OCI-LY1 (cell line): ENCODE results near the gene DTL.

Experiments
- H2AFZ ChIP-seq: fragments of 200-600 bp; sonication (generic), shearing (Covaris generic); 2 replicates; pipeline ENCODE4 v1.6.0; 2014; ENCODE audit warnings: antibody characterized with exemption, mild to moderate bottlenecking, low read length
- H3F3A ChIP-seq: fragments of 200-600 bp; sonication (generic), shearing (Covaris generic); 2 replicates; pipeline ENCODE4 v1.6.0; 2014; ENCODE audit warnings: mild to moderate bottlenecking, antibody characterized with exemption, low read length, moderate library complexity; ENCODE audit not compliant: insufficient read depth
- H3K27ac ChIP-seq: fragments of 200-600 bp; sonication (generic); 2 replicates; pipeline ENCODE4 v1.5.1; 2014; ENCODE audit warnings: low read length, mixed run types, mild to moderate bottlenecking, low read depth; ENCODE audit not compliant: poor library complexity, severe bottlenecking
- H3K27me3 ChIP-seq: fragments of 200-600 bp; sonication (generic); 2 replicates; pipeline ENCODE4 v1.6.0; 2014; ENCODE audit warnings: antibody characterized with exemption, mild to moderate bottlenecking, low read length, moderate library complexity; ENCODE audit not compliant: insufficient read depth
- H3K36me3 ChIP-seq: fragments of 200-600 bp; sonication (generic); 2 replicates; pipeline ENCODE4 v1.6.1; 2014; ENCODE audit warnings: mild to moderate bottlenecking, antibody characterized with exemption, low read length, moderate library complexity, mixed read lengths; ENCODE audit not compliant: insufficient read depth
- H3K4me1 ChIP-seq: fragments of 200-600 bp; sonication (generic); 2 replicates; pipeline ENCODE4 v1.5.1; 2014; ENCODE audit warnings: mild to moderate bottlenecking, low read length, moderate library complexity; ENCODE audit not compliant: insufficient read depth, severe bottlenecking
- H3K4me2 ChIP-seq: fragments of 200-600 bp; sonication (generic), shearing (Covaris generic); 2 replicates; pipeline ENCODE4 v1.6.1; 2014; ENCODE audit warnings: low read length
- H3K4me3 ChIP-seq: fragments of 200-600 bp; sonication (generic); 2 replicates; pipeline ENCODE4 v1.5.1; 2014; ENCODE audit warnings: low read length, low read depth, mild to moderate bottlenecking, mixed read lengths; ENCODE audit not compliant: poor library complexity, severe bottlenecking
- H3K79me2 ChIP-seq: fragments of 200-600 bp; shearing (Covaris generic); 2 replicates; pipeline ENCODE4 v1.6.1; 2016; ENCODE audit warnings: mixed run types, low read length, mixed read lengths; ENCODE audit not compliant: insufficient read depth
- H3K9ac ChIP-seq: fragments of 200-600 bp; sonication (generic), shearing (Covaris generic); 2 replicates; pipeline ENCODE4 v1.6.1; 2014; ENCODE audit warnings: mild to moderate bottlenecking, low read length, mixed read lengths
- H3K9me2 ChIP-seq: fragments of 200-600 bp; sonication (generic), shearing (Covaris generic); 2 replicates; pipeline ENCODE4 v1.6.1; 2014; ENCODE audit warnings: low read depth, mild to moderate bottlenecking, low read length, mixed read lengths
- H3K9me3 ChIP-seq: fragments of 200-600 bp; shearing (Covaris generic); 2 replicates; pipeline ENCODE4 v1.6.1; 2014; ENCODE audit warnings: low read length, mixed read lengths
- H4K20me1 ChIP-seq: fragments of 200-600 bp; sonication (generic), shearing (Covaris generic); 2 replicates; pipeline ENCODE4 v1.6.0; 2016; ENCODE audit warnings: mild to moderate bottlenecking, low read length; ENCODE audit not compliant: insufficient read depth
- CTCF ChIP-seq: fragments of 200-600 bp; sonication (generic), shearing (Covaris generic); IDR thresholded peaks from 2 replicates; pipeline ENCODE4 v1.5.1; 2017; ENCODE audit warnings: mild to moderate bottlenecking, antibody characterized with exemption, low read length, moderate library complexity, mixed read lengths
- EZH2 ChIP-seq: fragments of 200-600 bp; sonication (generic), shearing (Covaris generic); IDR thresholded peaks from 2 replicates; pipeline ENCODE4 v1.8.0; 2017; ENCODE audit warnings: borderline replicate concordance, mixed run types, mild to moderate bottlenecking, antibody characterized with exemption, low read length, moderate library complexity, mixed read lengths

DTL gene

GRCh38 chr1:212002536-212002935, 33.0 kb upstream of the DTL start:
- Histone ChIP-seq H3K27me3 (no peaks in the 10 kb centered on the region), H4K20me1 (no peaks in the 10 kb centered on the region), H3K9me2 (no peaks in the 10 kb centered on the region), H3F3A (no peaks in the 10 kb centered on the region), H3K4me2 (no peak overlapping the region), H3K27ac (no peak overlapping the region), H2AFZ (no peak overlapping the region), H3K4me3 (no peak overlapping the region), H3K9me3 (no peaks in the 10 kb centered on the region), H3K4me1 (no peaks in the 10 kb centered on the region), H3K79me2 (no peaks in the 10 kb centered on the region), H3K9ac (no peak overlapping the region), H3K36me3 (peaks cover 41% of the 10 kb centered on the region)
- TF ChIP-seq EZH2 (no peak), CTCF (no peak)

GRCh38 chr1:212004895-212005608, 30.5 kb upstream of the DTL start:
- TF ChIP-seq EZH2 (no peak), CTCF (no peak)
- H3K9me3 ChIP-seq = no peaks in the 10 kb centered on the region
- no peaks in the 10 kb centered on the region for H4K20me1 ChIP-seq
- no peak overlapping the region for H3K27ac ChIP-seq
- no peaks in the 10 kb centered on the region for H3K9me2 ChIP-seq
- H3K9ac ChIP-seq = no peak overlapping the region
- H3K4me3 ChIP-seq = no peak overlapping the region
- H3K36me3 ChIP-seq = peaks cover 36% of the 10 kb centered on the region; the same call in 1 of the 2 replicates
- no peak overlapping the region for H3K4me2 ChIP-seq
- no peaks in the 10 kb centered on the region for H3K79me2 ChIP-seq
- H3K27me3 ChIP-seq = no peaks in the 10 kb centered on the region
- H3F3A ChIP-seq = no peaks in the 10 kb centered on the region
- H2AFZ ChIP-seq = no peak overlapping the region
- H3K4me1 ChIP-seq = no peaks in the 10 kb centered on the region

- Histone ChIP-seq H3K27ac (no peak overlapping the region), H3K9me2 (no peaks in the 10 kb centered on the region), H4K20me1 (no peaks in the 10 kb centered on the region), H3K36me3 (peaks cover 45% of the 10 kb centered on the region; the same call in 1 of the 2 replicates), H3K4me3 (no peak overlapping the region), H2AFZ (no peak overlapping the region), H3K79me2 (no peaks in the 10 kb centered on the region), H3K27me3 (no peaks in the 10 kb centered on the region), H3K4me2 (no peak overlapping the region), H3K9ac (no peak overlapping the region), H3K4me1 (no peaks in the 10 kb centered on the region), H3F3A (no peaks in the 10 kb centered on the region), H3K9me3 (no peaks in the 10 kb centered on the region)
- TF ChIP-seq EZH2 (no peak), CTCF (no peak)
These were observed 28.4 kb upstream of the DTL start for GRCh38 chr1:212007178-212007577.
